Measurements from ENCODE around the gene LHPP. TPM values are rescaled to one million over a fixed set of nuclear protein-coding genes. Genes with fewer than 3 reads are reported as not detected.

Gene LHPP
- total RNA-seq, 4 donors from 2014 or later = 20.3 to 116 (median 22.4) TPM

DNA sequence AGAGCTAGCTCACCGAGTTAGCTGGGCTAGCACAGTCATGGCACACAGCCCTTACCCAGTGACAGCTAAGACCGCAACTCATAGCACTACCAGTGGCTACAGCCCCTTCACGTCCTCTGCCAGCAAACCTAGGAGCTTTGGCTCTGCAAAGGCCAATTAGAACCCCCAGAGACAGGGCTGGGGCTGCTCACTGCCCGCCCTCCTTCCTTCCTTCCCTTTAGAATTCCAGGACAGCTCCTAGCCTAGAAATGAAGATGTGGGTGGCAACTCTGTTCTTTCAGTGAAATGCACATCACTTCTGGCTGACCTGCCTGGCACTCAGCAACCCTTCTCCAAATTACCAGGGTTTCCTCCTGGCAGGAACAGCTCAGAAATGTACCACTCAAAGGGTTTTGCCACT is 182.6 kb downstream of the LHPP start:
- in situ Hi-C loops (cut with MboI; ENCODE audit: low pct_ligation_motif_present in 1 of 4, low pct_unique_long_range_greater_than_20kb in 1 of 4, low sequenced_read_pairs in 3 of 4) (loop anchor here in 2 of 4 donors (10.0 to 25.0 kb wide), 2 partner anchors 91 to 93 kb away; partner anchors contain the start of gene FAM53B (in 1 of the 2)), intact Hi-C loops (cut with DNase I; ENCODE audit: low total_unique reads) (no loop called here)

DNA sequence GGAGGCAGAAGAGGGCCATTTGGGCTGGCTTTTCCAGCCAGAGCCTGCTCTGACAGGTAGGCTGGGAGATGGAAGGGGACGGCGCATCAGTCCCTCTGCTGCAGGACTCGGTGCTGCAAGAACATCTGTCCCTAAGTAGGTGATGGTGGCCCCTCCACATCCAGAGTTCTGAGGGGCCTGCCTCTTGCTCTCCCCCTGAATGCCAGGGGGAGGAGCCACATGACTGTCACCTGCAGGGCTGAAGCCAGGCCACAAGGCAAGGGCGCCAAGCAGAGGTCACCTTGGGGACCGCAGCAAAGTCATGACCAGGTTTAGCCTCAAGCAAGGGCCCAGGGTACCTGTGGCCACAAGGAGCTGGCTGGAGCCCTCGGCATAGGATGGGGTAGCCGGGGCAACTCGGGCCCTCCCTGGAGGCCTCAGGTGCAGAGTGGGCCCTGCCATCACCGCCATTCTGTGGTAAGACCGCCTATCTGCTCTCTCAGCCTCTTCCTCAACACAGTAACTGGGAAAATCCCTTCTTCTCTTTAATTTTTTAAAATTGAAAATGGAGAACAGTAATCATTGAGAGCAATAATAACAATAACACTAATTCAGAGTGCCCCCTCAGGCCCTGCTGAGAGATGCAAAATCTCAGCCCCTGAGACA is 183.3 kb downstream of the LHPP start:
- DNase-seq = no peak
- intact Hi-C loops (cut with DNase I; ENCODE audit: low total_unique reads) = no loop called here
- 80% methylated on average over 8 of the region's 10 CpGs; no CpG with 5 or more reads in 1 of the 2 donors for WGBS, 2 donors (ENCODE audit: low coverage in 1 of 2)
- H3K27me3 ChIP-seq = no peaks in the 10 kb centered on the region
- no peaks in the 10 kb centered on the region for H3K36me3 ChIP-seq
- H3K27ac ChIP-seq = no peak overlapping the region
- H3K4me1 ChIP-seq = peaks cover 44 to 73% (median 59%) of the 10 kb centered on the region in 4 donors
- no peaks in the 10 kb centered on the region for H3K9me3 ChIP-seq
- in situ Hi-C loops (cut with MboI; ENCODE audit: low pct_ligation_motif_present in 1 of 4, low pct_unique_long_range_greater_than_20kb in 1 of 4, low sequenced_read_pairs in 3 of 4) = loop anchor here in 2 of 4 donors (10.0 to 25.0 kb wide), 2 partner anchors 90 to 92 kb away; partner anchors contain the start of gene FAM53B (in 1 of the 2)
- no peak for TF ChIP-seq EP300 (IDR thresholded peaks at IDR 0.05; ENCODE audit: low read depth)
- TF ChIP-seq, protein P1, sequence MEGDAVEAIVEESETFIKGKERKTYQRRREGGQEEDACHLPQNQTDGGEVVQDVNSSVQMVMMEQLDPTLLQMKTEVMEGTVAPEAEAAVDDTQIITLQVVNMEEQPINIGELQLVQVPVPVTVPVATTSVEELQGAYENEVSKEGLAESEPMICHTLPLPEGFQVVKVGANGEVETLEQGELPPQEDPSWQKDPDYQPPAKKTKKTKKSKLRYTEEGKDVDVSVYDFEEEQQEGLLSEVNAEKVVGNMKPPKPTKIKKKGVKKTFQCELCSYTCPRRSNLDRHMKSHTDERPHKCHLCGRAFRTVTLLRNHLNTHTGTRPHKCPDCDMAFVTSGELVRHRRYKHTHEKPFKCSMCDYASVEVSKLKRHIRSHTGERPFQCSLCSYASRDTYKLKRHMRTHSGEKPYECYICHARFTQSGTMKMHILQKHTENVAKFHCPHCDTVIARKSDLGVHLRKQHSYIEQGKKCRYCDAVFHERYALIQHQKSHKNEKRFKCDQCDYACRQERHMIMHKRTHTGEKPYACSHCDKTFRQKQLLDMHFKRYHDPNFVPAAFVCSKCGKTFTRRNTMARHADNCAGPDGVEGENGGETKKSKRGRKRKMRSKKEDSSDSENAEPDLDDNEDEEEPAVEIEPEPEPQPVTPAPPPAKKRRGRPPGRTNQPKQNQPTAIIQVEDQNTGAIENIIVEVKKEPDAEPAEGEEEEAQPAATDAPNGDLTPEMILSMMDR (IDR thresholded peaks at IDR 0.05) = no peak
- no peak overlapping the region for H3K4me3 ChIP-seq

More for the DNA sequence above, 182.6 kb downstream of the LHPP start:
- no peaks in the 10 kb centered on the region for H3K36me3 ChIP-seq
- no peaks in the 10 kb centered on the region for H3K27me3 ChIP-seq
- no peak for DNase-seq
- no peak overlapping the region for H3K4me3 ChIP-seq
- TF ChIP-seq POLR2AphosphoS5 (IDR thresholded peaks at IDR 0.05) (no peak), POLR2A (IDR thresholded peaks at IDR 0.05) (no peak), EP300 (IDR thresholded peaks at IDR 0.05; ENCODE audit: low read depth) (no peak)
- TF ChIP-seq, protein P1 (IDR thresholded peaks at IDR 0.05) = no peak
- 96% methylated on average over 4 of the region's 4 CpGs; no CpG with 5 or more reads in 1 of the 2 donors for WGBS, 2 donors (ENCODE audit: low coverage in 1 of 2)
- H3K4me1 ChIP-seq = peaks cover 40 to 66% (median 53%) of the 10 kb centered on the region in 4 donors
- H3K9me3 ChIP-seq = no peaks in the 10 kb centered on the region
- no peak overlapping the region for H3K27ac ChIP-seq

DNA sequence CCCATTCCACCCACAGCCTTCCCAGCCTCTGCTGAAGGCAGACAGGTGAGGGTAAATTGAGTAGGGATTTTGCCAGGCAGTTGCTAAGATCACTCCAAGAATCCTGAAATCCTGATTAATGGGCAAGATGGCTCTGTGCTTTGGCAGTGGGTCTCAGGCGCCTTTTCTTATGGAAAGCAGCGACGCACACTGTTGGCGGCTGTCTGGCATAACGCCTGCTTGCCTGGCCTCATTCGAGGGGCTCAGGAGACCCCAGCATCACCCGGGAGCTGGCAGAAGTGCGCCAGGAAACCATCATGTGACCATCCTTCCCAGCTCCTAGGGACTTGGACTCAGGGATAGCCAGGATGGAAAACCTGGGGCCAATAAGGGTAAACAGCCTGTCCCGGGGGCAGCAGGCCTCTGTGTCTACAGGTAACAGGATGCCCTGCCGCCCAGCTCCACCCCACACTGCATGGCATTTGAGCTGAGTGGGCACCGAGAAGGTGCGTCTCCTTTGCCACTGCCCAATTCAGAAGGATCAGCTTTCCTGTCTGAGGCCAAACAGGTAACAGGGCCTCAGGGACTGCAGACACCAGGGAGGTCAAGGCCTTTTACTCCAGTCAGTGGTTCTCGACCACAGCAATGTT is 184.0 kb downstream of the LHPP start:
- Histone ChIP-seq H3K4me1 (peaks cover 44 to 71% (median 58%) of the 10 kb centered on the region in 4 donors), H3K36me3 (no peaks in the 10 kb centered on the region), H3K4me3 (no peak overlapping the region), H3K27me3 (no peaks in the 10 kb centered on the region), H3K9me3 (no peaks in the 10 kb centered on the region), H3K27ac (peak overlapping the region in 3 of 4 donors; percentile 34 to 81 (median 62))
- in situ Hi-C loops (cut with MboI; ENCODE audit: low pct_ligation_motif_present in 1 of 4, low pct_unique_long_range_greater_than_20kb in 1 of 4, low sequenced_read_pairs in 3 of 4) (loop anchor here in 2 of 4 donors (10.0 to 25.0 kb wide), 2 partner anchors 89 to 92 kb away; partner anchors contain the start of gene FAM53B (in 1 of the 2)), intact Hi-C loops (cut with DNase I; ENCODE audit: low total_unique reads) (no loop called here)
- no peak for DNase-seq
- 90% methylated on average over 13 of the region's 13 CpGs; no CpG with 5 or more reads in 1 of the 2 donors for WGBS, 2 donors (ENCODE audit: low coverage in 1 of 2)
- TF ChIP-seq POLR2A (IDR thresholded peaks at IDR 0.05) (no peak), POLR2AphosphoS5 (IDR thresholded peaks at IDR 0.05) (no peak), EP300 (IDR thresholded peaks at IDR 0.05; ENCODE audit: low read depth) (no peak)
- TF ChIP-seq, protein P1 (IDR thresholded peaks at IDR 0.05) = no peak

Data from transverse colon (tissue), 4 donors.